ENCODE measurements around the gene EFHC1. TPM values are rescaled to one million over a fixed set of nuclear protein-coding genes. Genes with fewer than 3 reads are reported as not detected.

The EFHC1 gene
- total and polyA plus RNA-seq, 2 donors (not counting 1 experiment from before 2014, with no cell fraction given) = 19.4 to 34.8 TPM

GRCh38 chr6:52381249-52381648 is 38.9 kb upstream of the EFHC1 start:
- Histone ChIP-seq H3K36me3 (replicated peaks in 1 of 2; ENCODE audit: control extremely low read depth in 1 of 2, control insufficient read depth in 1 of 2, extremely low read depth in 1 of 2, insufficient read depth in 2 of 2, low read length in 1 of 2) (peaks cover 0 to 3% of the 10 kb centered on the region in 2 experiments), H3K4me3 (ENCODE audit: control extremely low read depth in 1 of 5, extremely low read depth in 1 of 5, insufficient read depth in 1 of 5, low read depth in 2 of 5, low read length in 4 of 5) (no peak overlapping the region), H3K27me3 (replicated peaks in 1 of 4; ENCODE audit: control extremely low read depth in 1 of 4, control insufficient read depth in 3 of 4, insufficient read depth in 4 of 4, low read length in 3 of 4) (no peaks in the 10 kb centered on the region), H2AFZ (ENCODE audit: insufficient read depth, low read depth, low read length, poor library complexity, severe bottlenecking) (no peak overlapping the region), H3K4me1 (ENCODE audit: control insufficient read depth in 2 of 2, insufficient read depth in 2 of 2, low read length in 2 of 2) (peaks cover 18 to 23% of the 10 kb centered on the region in 2 donors), H3K4me2 (replicated peaks; ENCODE audit: low read depth, low read length, poor library complexity, severe bottlenecking) (no peak overlapping the region), H4K20me1 (ENCODE audit: control insufficient read depth, insufficient read depth, low read length, poor library complexity, severe bottlenecking) (no peaks in the 10 kb centered on the region), H3K79me2 (ENCODE audit: control insufficient read depth, insufficient read depth, low read length) (peaks cover 13% of the 10 kb centered on the region), H3K27ac (ENCODE audit: low read length in 2 of 2) (no peak overlapping the region), H3K9me3 (ENCODE audit: control extremely low read depth in 1 of 3, control insufficient read depth in 2 of 3, insufficient read depth in 1 of 3, low read length in 2 of 3) (no peaks in the 10 kb centered on the region), H3K9ac (ENCODE audit: low read length) (no peak overlapping the region)
- H3K4me3 Mint-ChIP-seq = no peak overlapping the region
- H3K4me1 Mint-ChIP-seq = peaks cover 37% of the 10 kb centered on the region
- CTCF ChIA-PET = interaction anchor here (1.0 to 1.5 kb wide), 4 partner anchors 16 to 95 kb away, joined by 3 to 4 read pairs (median 4); partner anchors contain the start of gene PAQR8
- TF ChIP-seq EZH2 (IDR thresholded peaks at IDR 0.05; ENCODE audit: borderline replicate concordance, insufficient read depth, low read depth, low read length, poor library complexity, severe bottlenecking) = no peak
- TF ChIP-seq CTCF (IDR thresholded peaks at IDR 0.05) = no peak
- WGBS (ENCODE audit: insufficient coverage) = no CpG with 5 or more reads among the region's 4 CpGs
- no peak for DNase-seq
- no peak for ATAC-seq (ENCODE audit: low read depth)
- no peaks in the 10 kb centered on the region for H3K27me3 Mint-ChIP-seq
- H3K9me3 Mint-ChIP-seq (ENCODE audit: insufficient read depth) = no peaks in the 10 kb centered on the region
- H3K27ac Mint-ChIP-seq = no peak overlapping the region
- POLR2A ChIA-PET = no interaction called here
- intact Hi-C loops (cut with micrococcal nuclease) = no loop called here

GRCh38 chr6:52384145-52384766 is 35.9 kb upstream of the EFHC1 start:
- Mint-ChIP-seq H3K9me3 (ENCODE audit: insufficient read depth) (peaks cover 2% of the 10 kb centered on the region), H3K4me1 (peaks cover 19% of the 10 kb centered on the region), H3K27me3 (no peaks in the 10 kb centered on the region), H3K4me3 (no peak overlapping the region), H3K27ac (no peak overlapping the region)
- Histone ChIP-seq H3K9me3 (ENCODE audit: control extremely low read depth in 1 of 3, control insufficient read depth in 2 of 3, insufficient read depth in 1 of 3, low read length in 2 of 3) (peaks cover 0 to 4% (median 0%) of the 10 kb centered on the region in 3 donors), H3K79me2 (ENCODE audit: control insufficient read depth, insufficient read depth, low read length) (peaks cover 8% of the 10 kb centered on the region), H4K20me1 (ENCODE audit: control insufficient read depth, insufficient read depth, low read length, poor library complexity, severe bottlenecking) (no peaks in the 10 kb centered on the region), H3K27ac (ENCODE audit: low read length in 2 of 2) (no peak overlapping the region), H3K4me3 (ENCODE audit: control extremely low read depth in 1 of 5, extremely low read depth in 1 of 5, insufficient read depth in 1 of 5, low read depth in 2 of 5, low read length in 4 of 5) (no peak overlapping the region), H3K4me1 (ENCODE audit: control insufficient read depth in 2 of 2, insufficient read depth in 2 of 2, low read length in 2 of 2) (peaks cover 0 to 5% of the 10 kb centered on the region in 2 donors), H3K9ac (ENCODE audit: low read length) (no peak overlapping the region), H3K36me3 (replicated peaks in 1 of 2; ENCODE audit: control extremely low read depth in 1 of 2, control insufficient read depth in 1 of 2, extremely low read depth in 1 of 2, insufficient read depth in 2 of 2, low read length in 1 of 2) (peaks cover 0 to 3% of the 10 kb centered on the region in 2 experiments), H2AFZ (ENCODE audit: insufficient read depth, low read depth, low read length, poor library complexity, severe bottlenecking) (no peak overlapping the region), H3K27me3 (replicated peaks in 1 of 4; ENCODE audit: control extremely low read depth in 1 of 4, control insufficient read depth in 3 of 4, insufficient read depth in 4 of 4, low read length in 3 of 4) (no peaks in the 10 kb centered on the region), H3K4me2 (replicated peaks; ENCODE audit: low read depth, low read length, poor library complexity, severe bottlenecking) (no peak overlapping the region)
- DNase-seq (no peak), ATAC-seq (ENCODE audit: low read depth) (no peak)
- TF ChIP-seq EZH2 (IDR thresholded peaks at IDR 0.05; ENCODE audit: borderline replicate concordance, insufficient read depth, low read depth, low read length, poor library complexity, severe bottlenecking) (no peak), CTCF (IDR thresholded peaks at IDR 0.05) (no peak)
- CTCF ChIA-PET = no interaction called here
- WGBS (ENCODE audit: insufficient coverage) = 81% methylated on average over 1 of the region's 2 CpGs
- POLR2A ChIA-PET = no interaction called here
- intact Hi-C loops (cut with micrococcal nuclease) = no loop called here

All from B cell (primary cell).